Panc1 (cell line): ENCODE data around the gene EMC6. TPM values are rescaled to one million over a fixed set of nuclear protein-coding genes. Genes with fewer than 3 reads are reported as not detected.
A peak's percentile ranks its signal among the peaks of the same experiment; 100 is the strongest.

Experiments used
- ATAC-seq: fragments of 200-7000 bp; cut with Tn5 transposase; 2 replicates; pipeline ENCODE4 v1.9.1; 2020; ENCODE audit warnings: mild to moderate bottlenecking, moderate library complexity
- BruUV-seq: library from RNA; stranded (reverse); fragments of 400-500 nt; replicated peaks from 2 replicates; lab custom pipeline; 2021; lab: Mats Ljungman, UMichigan
- CTCF ChIA-PET: fragments of 300-600 bp; sonication (Branson Sonifier 250); formaldehyde crosslinking; loops from one replicate; lab custom pipeline; 2022; ENCODE audit warnings: antibody characterized with exemption; lab: Charles Lee
- POLR2A ChIA-PET: fragments of 300-600 bp; sonication (Branson Sonifier 250); formaldehyde crosslinking; loops from one replicate; lab custom pipeline; 2022; ENCODE audit warnings: antibody characterized with exemption; lab: Charles Lee
- DNase-seq: peaks from one replicate; pipeline ENCODE4 v3.0.0-alpha.2; 2010; ENCODE audit warnings: low read depth, low spot score
- H3K27ac ChIP-seq: 2 replicates; pipeline ENCODE4 v1.5.1; 2011; ENCODE audit warnings: mild to moderate bottlenecking, low read length, inconsistent platforms
- H3K27me3 ChIP-seq: fragments of 200-500 bp; sonication (Bioruptor generic); 2 replicates; pipeline ENCODE4 v1.6.0; 2014; ENCODE audit warnings: low read length, inconsistent platforms; ENCODE audit not compliant: control insufficient read depth, insufficient read depth
- H3K36me3 ChIP-seq: fragments of 200-500 bp; sonication (Bioruptor generic); 2 replicates; pipeline ENCODE4 v1.5.1; 2014; ENCODE audit warnings: inconsistent platforms, mild to moderate bottlenecking, low read length, moderate library complexity; ENCODE audit not compliant: control insufficient read depth, insufficient read depth
- H3K4me1 ChIP-seq: 2 replicates; pipeline ENCODE4 v1.5.1; 2011; ENCODE audit warnings: inconsistent platforms, mild to moderate bottlenecking, low read length, moderate library complexity; ENCODE audit not compliant: control insufficient read depth, insufficient read depth
- H3K4me3 ChIP-seq, 2 experiments: 2 replicates each; pipeline ENCODE4 v1.5.1; 2011 to 2012; ENCODE audit warnings: low read depth in 2 of 2, low read length in 2 of 2, mild to moderate bottlenecking in 2 of 2, inconsistent platforms in 1 of 2, moderate library complexity in 1 of 2
- H3K9me3 ChIP-seq: fragments of 200-500 bp; sonication (Bioruptor generic); 2 replicates; pipeline ENCODE4 v1.5.1; 2014; ENCODE audit warnings: low read depth, mild to moderate bottlenecking, inconsistent platforms, low read length, moderate library complexity; ENCODE audit not compliant: control insufficient read depth, insufficient read depth
- CTCF ChIP-seq: fragments of 450-650 bp; IDR thresholded peaks from 2 replicates; pipeline ENCODE4 v1.5.1; 2017; ENCODE audit warnings: mild to moderate bottlenecking
- POLR2AphosphoS5 ChIP-seq: IDR thresholded peaks from 2 replicates; pipeline ENCODE4 v1.6.1; 2012; ENCODE audit warnings: mild to moderate bottlenecking, low read depth, low read length, moderate library complexity
- REST ChIP-seq, 2 experiments: IDR thresholded peaks; 2 replicates each; pipeline ENCODE4 v1.6.1; 2011 to 2012; ENCODE audit warnings: low read depth in 2 of 2, control low read depth in 1 of 2, low read length in 1 of 2, mild to moderate bottlenecking in 1 of 2, moderate library complexity in 1 of 2; ENCODE audit not compliant: insufficient read depth in 1 of 2
- SIN3A ChIP-seq: IDR thresholded peaks from 2 replicates; pipeline ENCODE4 v1.6.1; 2012; ENCODE audit warnings: low read depth, mild to moderate bottlenecking, low read length, moderate library complexity, borderline replicate concordance; ENCODE audit not compliant: insufficient read depth
- TCF7L2 ChIP-seq: IDR thresholded peaks from 2 replicates; pipeline ENCODE4 v1.6.1; 2011; ENCODE audit warnings: mild to moderate bottlenecking, low read depth, low read length, inconsistent platforms
- in situ Hi-C: cut with HindIII; loops from 2 replicates; pipeline ENCODE4 v1.10.0; 2016; ENCODE audit warnings: low sequenced_read_pairs, low pct_unique_long_range_greater_than_20kb
- intact Hi-C: fragments of 100-400 bp; cut with micrococcal nuclease; formaldehyde crosslinking; loops from one replicate; pipeline ENCODE4 v1.10.0; 2022; ENCODE audit not compliant: unreplicated experiment
- total RNA-seq: library from RNA; stranded (reverse); gene quantifications from one replicate; pipeline ENCODE4 v1.2.1, GENCODE V29; 2021; ENCODE audit not compliant: unreplicated experiment

Gene EMC6
- total RNA-seq, 1 experiment from 2014 or later, result 65.9 TPM

- TF ChIP-seq SIN3A (no peak), TCF7L2 (no peak), POLR2AphosphoS5 (no peak), CTCF (no peak), REST (IDR thresholded peaks at IDR 0.05; ENCODE audit: insufficient read depth in 1 of 2, low read depth in 2 of 2, low read length in 1 of 2) (no peak)
- no peak for ATAC-seq
- Histone ChIP-seq H3K4me1 (0 out of 2 replicates have a peak, but pooled peaks cover 4% of the 10 kb centered on the region), H3K4me3 (no peak overlapping the region), H3K9me3 (no peaks in the 10 kb centered on the region), H3K27me3 (no peaks in the 10 kb centered on the region), H3K27ac (no peak overlapping the region), H3K36me3 (peaks cover 2% of the 10 kb centered on the region; the same call in 1 of the 2 replicates)
- ChIA-PET CTCF (no interaction called here), POLR2A (no interaction called here)
- in situ Hi-C loops (no loop called here), intact Hi-C loops (no loop called here)
- BruUV-seq, result no TSS peak
- no peak for DNase-seq
These were observed 36.3 kb upstream of the EMC6 start for GRCh38 chr17:3632287-3632686.

GRCh38 chr17:3635474-3636153, 33.0 kb upstream of the EMC6 start:
- 0 out of 2 replicates have a peak, but pooled peaks cover 4% of the 10 kb centered on the region for H3K4me1 ChIP-seq
- no TSS peak for BruUV-seq
- peak overlapping the region; percentile 80 to 85 for H3K4me3 ChIP-seq
- CTCF ChIA-PET, result no interaction called here
- peaks cover 2% of the 10 kb centered on the region; the same call in 1 of the 2 replicates for H3K36me3 ChIP-seq
- ATAC-seq (peak; percentile 20), DNase-seq (no peak)
- TF ChIP-seq TCF7L2 (no peak), SIN3A (0 out of 2 replicates have a peak, but pooled peaks have one; percentile 18)
- POLR2A ChIA-PET, result interaction anchor here (0.6 to 0.8 kb wide), 2 partner anchors 22 to 33 kb away, joined by 3 read pairs; partner anchors contain the start of gene EMC6
- no peaks in the 10 kb centered on the region for H3K9me3 ChIP-seq
- H3K27ac ChIP-seq, result peak overlapping the region; percentile 69
- in situ Hi-C loops (no loop called here), intact Hi-C loops (no loop called here)
- no peaks in the 10 kb centered on the region for H3K27me3 ChIP-seq
